KG1 (cell line): Measurements from ENCODE around the gene BPI.
"Not testable (repeated sequence)": the region's sequence is repeated elsewhere in the genome, so short reads cannot be mapped to it uniquely, and the experiment has no call there.

Source experiments
- DNase-seq: peaks from one replicate; lab custom pipeline; 2025; lab: John Stamatoyannopoulos, UW

Gene BPI

GRCh38 chr20:38304845-38305447 lies 990 bp downstream of the BPI start:
- DNase-seq = no peak

- no peak for DNase-seq
Observed at GRCh38 chr20:38305541-38305940, 1.6 kb downstream of the BPI start.

GRCh38 chr20:38306379-38306778 lies 2.4 kb downstream of the BPI start:
- no peak for DNase-seq

- DNase-seq = no peak
Observed at GRCh38 chr20:38307371-38308046, 3.6 kb downstream of the BPI start.

GRCh38 chr20:38308047-38308438 lies 4.1 kb downstream of the BPI start:
- DNase-seq = no peak

GRCh38 chr20:38308447-38308846 lies 4.5 kb downstream of the BPI start:
- no peak for DNase-seq

GRCh38 chr20:38311091-38311490 lies 7.1 kb downstream of the BPI start:
- DNase-seq = no peak

GRCh38 chr20:38311491-38311890 lies 7.5 kb downstream of the BPI start:
- DNase-seq = no peak

GRCh38 chr20:38313676-38314075 lies 9.7 kb downstream of the BPI start:
- no peak for DNase-seq

- DNase-seq = not testable (repeated sequence)
Observed at GRCh38 chr20:38314350-38314749, 10.4 kb downstream of the BPI start.

- DNase-seq = no peak
Observed at GRCh38 chr20:38315290-38315966, 11.5 kb downstream of the BPI start.

GRCh38 chr20:38316341-38316740 lies 12.4 kb downstream of the BPI start:
- no peak for DNase-seq

GRCh38 chr20:38317422-38317821 lies 13.5 kb downstream of the BPI start:
- no peak for DNase-seq

GRCh38 chr20:38320221-38320620 lies 16.3 kb downstream of the BPI start:
- no peak for DNase-seq

- DNase-seq = no peak
Observed at GRCh38 chr20:38321959-38322598, 18.1 kb downstream of the BPI start.

GRCh38 chr20:38324159-38324558 lies 20.2 kb downstream of the BPI start:
- no peak for DNase-seq

- no peak for DNase-seq
Observed at GRCh38 chr20:38325167-38325566, 21.2 kb downstream of the BPI start.

- DNase-seq = no peak
Observed at GRCh38 chr20:38325905-38326304, 21.9 kb downstream of the BPI start.

- no peak for DNase-seq
Observed at GRCh38 chr20:38326309-38326708, 22.4 kb downstream of the BPI start.

GRCh38 chr20:38330638-38331037 lies 26.7 kb downstream of the BPI start:
- DNase-seq = no peak

GRCh38 chr20:38331245-38331644 lies 27.3 kb downstream of the BPI start:
- no peak for DNase-seq

GRCh38 chr20:38331814-38332213 lies 27.9 kb downstream of the BPI start:
- DNase-seq = no peak

GRCh38 chr20:38334016-38334415 lies 30.1 kb downstream of the BPI start:
- DNase-seq = no peak
